Ascending aorta (tissue), 2 donors: ENCODE measurements around the gene AIFM2. TPM values are rescaled to one million over a fixed set of nuclear protein-coding genes. Genes with fewer than 3 reads are reported as not detected.

Experiments
- DNase-seq, 2 donors: peaks; one replicate each; pipeline ENCODE4 v3.0.0-alpha.2; 2019; ENCODE audit warnings: low spot score in 2 of 2
- H3K27ac ChIP-seq, 2 donors: fragments of 200-600 bp; sonication (generic); one replicate each; pipeline ENCODE4 v1.5.1; 2016 to 2017; ENCODE audit warnings: mild to moderate bottlenecking in 1 of 2
- H3K27me3 ChIP-seq: fragments of 200-600 bp; sonication (generic); one replicate; pipeline ENCODE4 v1.5.1; 2017
- H3K36me3 ChIP-seq, 2 donors: fragments of 200-600 bp; sonication (generic); one replicate each; pipeline ENCODE4 v1.5.1; 2016
- H3K4me1 ChIP-seq, 2 donors: fragments of 200-600 bp; sonication (generic); one replicate each; pipeline ENCODE4 v1.5.1; 2016 to 2017; ENCODE audit warnings: mild to moderate bottlenecking in 1 of 2
- H3K4me3 ChIP-seq, 2 donors: fragments of 200-600 bp; sonication (generic); one replicate each; pipeline ENCODE4 v1.5.1; 2016 to 2017; ENCODE audit warnings: mild to moderate bottlenecking in 1 of 2
- H3K9me3 ChIP-seq, 2 donors: fragments of 200-600 bp; sonication (generic); one replicate each; pipeline ENCODE4 v1.5.1; 2016
- intact Hi-C: fragments of 100-400 bp; cut with DNase I; formaldehyde crosslinking; loops from one replicate; pipeline ENCODE4 v1.15.1; 2023
- total RNA-seq: library from RNA; depleted of rRNA; stranded (reverse); fragments of >200 nt; gene quantifications from one replicate; pipeline ENCODE4 v1.1.0, GENCODE V29; 2016
- TF ChIP-seq, protein P1 (sequence below), 3 experiments: fragments of 200-600 bp in 2 of 3; fragments of 450-650 bp in 1 of 3; sonication (generic) in 2 of 3; IDR thresholded peaks; one replicate each; pipeline ENCODE4 v1.5.1; 2016 to 2019; ENCODE audit warnings: antibody characterized with exemption in 3 of 3, mild to moderate bottlenecking in 1 of 3, moderate library complexity in 1 of 3

The AIFM2 gene
- total RNA-seq, 1 donor from 2014 or later, result 2.9 TPM

- intact Hi-C loops, result no loop called here
- peaks cover 49 to 51% of the 10 kb centered on the region in 2 donors for H3K36me3 ChIP-seq
- H3K9me3 ChIP-seq, result no peaks in the 10 kb centered on the region
- H3K4me3 ChIP-seq, result no peak overlapping the region
- H3K4me1 ChIP-seq, result no peaks in the 10 kb centered on the region
- no peak for DNase-seq
- TF ChIP-seq, protein P1, sequence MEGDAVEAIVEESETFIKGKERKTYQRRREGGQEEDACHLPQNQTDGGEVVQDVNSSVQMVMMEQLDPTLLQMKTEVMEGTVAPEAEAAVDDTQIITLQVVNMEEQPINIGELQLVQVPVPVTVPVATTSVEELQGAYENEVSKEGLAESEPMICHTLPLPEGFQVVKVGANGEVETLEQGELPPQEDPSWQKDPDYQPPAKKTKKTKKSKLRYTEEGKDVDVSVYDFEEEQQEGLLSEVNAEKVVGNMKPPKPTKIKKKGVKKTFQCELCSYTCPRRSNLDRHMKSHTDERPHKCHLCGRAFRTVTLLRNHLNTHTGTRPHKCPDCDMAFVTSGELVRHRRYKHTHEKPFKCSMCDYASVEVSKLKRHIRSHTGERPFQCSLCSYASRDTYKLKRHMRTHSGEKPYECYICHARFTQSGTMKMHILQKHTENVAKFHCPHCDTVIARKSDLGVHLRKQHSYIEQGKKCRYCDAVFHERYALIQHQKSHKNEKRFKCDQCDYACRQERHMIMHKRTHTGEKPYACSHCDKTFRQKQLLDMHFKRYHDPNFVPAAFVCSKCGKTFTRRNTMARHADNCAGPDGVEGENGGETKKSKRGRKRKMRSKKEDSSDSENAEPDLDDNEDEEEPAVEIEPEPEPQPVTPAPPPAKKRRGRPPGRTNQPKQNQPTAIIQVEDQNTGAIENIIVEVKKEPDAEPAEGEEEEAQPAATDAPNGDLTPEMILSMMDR (IDR thresholded peaks at IDR 0.05), result no peak
- no peaks in the 10 kb centered on the region for H3K27me3 ChIP-seq
- H3K27ac ChIP-seq, result no peak overlapping the region
Observed at GRCh38 chr10:70158113-70158512, 25.5 kb upstream of the AIFM2 start.

DNA sequence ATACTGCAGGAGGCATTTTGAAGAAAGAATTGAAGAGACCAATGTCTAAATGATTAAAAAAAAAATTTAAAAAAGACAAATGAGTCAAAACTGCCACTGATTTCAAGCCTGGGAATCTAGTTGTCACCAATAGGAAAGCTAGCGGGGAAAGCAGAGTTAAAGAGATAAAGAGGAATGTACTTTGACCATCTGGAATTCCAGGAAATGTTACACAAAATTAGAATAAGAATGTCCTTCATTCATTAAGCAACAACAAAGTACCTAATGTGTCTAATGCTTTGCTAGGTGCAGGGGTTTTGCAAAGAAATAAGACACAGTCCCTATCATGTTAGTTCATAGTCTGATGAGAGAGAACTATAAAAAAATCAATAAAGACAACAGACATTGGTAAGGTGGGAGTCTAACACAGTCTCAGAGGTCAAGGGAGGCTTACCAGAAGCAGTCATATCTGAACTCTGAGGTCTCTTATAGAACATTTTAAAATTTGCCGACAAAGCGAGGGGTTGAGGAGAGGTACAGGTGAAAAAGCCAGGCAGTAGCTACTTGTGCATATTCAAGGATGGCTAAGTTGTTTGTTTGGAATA is 22.7 kb upstream of the AIFM2 start:
- Histone ChIP-seq H3K9me3 (no peaks in the 10 kb centered on the region), H3K27me3 (no peaks in the 10 kb centered on the region), H3K4me1 (no peaks in the 10 kb centered on the region), H3K36me3 (peaks cover 65 to 78% of the 10 kb centered on the region in 2 donors), H3K27ac (no peak overlapping the region), H3K4me3 (no peak overlapping the region)
- TF ChIP-seq, protein P1 (IDR thresholded peaks at IDR 0.05), result no peak
- intact Hi-C loops, result no loop called here
- no peak for DNase-seq

DNA sequence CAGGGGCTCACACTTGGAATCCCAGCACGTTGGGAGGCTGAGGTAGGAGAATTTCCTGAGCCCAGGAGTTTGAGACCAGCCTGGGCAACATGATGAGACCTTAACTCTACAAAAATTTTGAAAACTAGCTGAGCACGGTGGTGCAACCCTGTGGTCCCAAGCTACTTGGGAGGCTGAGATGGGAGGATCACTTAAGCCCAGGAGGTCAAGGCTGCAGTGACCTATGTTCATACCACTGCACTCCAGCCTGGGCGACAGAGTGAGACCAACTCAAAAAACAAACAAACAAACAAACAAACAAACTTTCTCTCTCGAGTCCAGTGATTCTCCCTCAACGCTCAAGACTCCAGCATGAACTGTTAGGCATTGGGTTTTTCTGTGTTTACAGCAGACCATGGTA is 15.9 kb upstream of the AIFM2 start:
- Histone ChIP-seq H3K36me3 (peaks cover 34 to 39% of the 10 kb centered on the region in 2 donors), H3K9me3 (no peaks in the 10 kb centered on the region), H3K27ac (no peak overlapping the region), H3K4me3 (no peak overlapping the region), H3K27me3 (no peaks in the 10 kb centered on the region), H3K4me1 (peaks cover 0 to 16% of the 10 kb centered on the region in 2 donors)
- intact Hi-C loops, result loop anchor here (5.0 kb wide), 1 partner anchor 84 kb away; the partner anchor contains the start of gene PPA1
- TF ChIP-seq, protein P1 (IDR thresholded peaks at IDR 0.05), result no peak
- no peak for DNase-seq

DNA sequence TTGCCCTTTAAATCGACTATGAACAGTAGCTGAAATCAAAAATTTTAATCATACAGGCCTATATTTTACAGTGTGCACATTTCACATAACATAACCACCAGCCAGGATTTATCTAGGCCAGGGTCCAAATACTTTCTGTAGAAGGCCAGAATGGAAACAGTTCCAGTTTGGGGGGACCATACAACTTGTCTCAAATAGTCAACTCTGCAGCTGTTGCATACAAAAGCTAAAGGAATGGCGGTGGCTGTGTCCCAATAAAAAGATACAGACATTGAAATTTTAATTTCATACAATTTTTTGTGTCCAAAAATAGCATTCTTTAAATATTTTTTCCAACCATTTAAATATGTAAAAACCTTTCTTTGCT is 14.6 kb upstream of the AIFM2 start:
- peaks cover 21 to 27% of the 10 kb centered on the region in 2 donors for H3K36me3 ChIP-seq
- intact Hi-C loops, result loop anchor here (5.0 kb wide), 1 partner anchor 85 kb away; the partner anchor contains the start of gene PPA1
- peak overlapping the region; percentile 77 to 87 for H3K27ac ChIP-seq

GRCh38 chr10:70146489-70147258 is 14.0 kb upstream of the AIFM2 start, which contains the start of gene TYSND1:
TYSND1 (minus strand) TSS chr10:70146700; CDS start chr10:70146586, 114 bp downstream.
- H3K4me3 ChIP-seq, result peak within 1 kb of the TSS; percentile 87 to 95
- H3K4me1 ChIP-seq, result peaks cover 0 to 16% of the 10 kb centered on the region in 2 donors
- H3K27ac ChIP-seq, result peak within 1 kb of the TSS; percentile 87 to 88
- intact Hi-C loops, result loop anchor here (1.0 to 5.0 kb wide), 4 partner anchors 14 to 86 kb away; partner anchors contain the start of genes AIFM2, PPA1 and SAR1A
- peaks cover 15 to 21% of the 10 kb centered on the region in 2 donors for H3K36me3 ChIP-seq
- TF ChIP-seq, protein P1 (IDR thresholded peaks at IDR 0.05), result peak; percentile 67 to 88 (median 79)
- DNase-seq, result peak; percentile 87 to 98
- H3K27me3 ChIP-seq, result no peaks in the 10 kb centered on the region
- no peaks in the 10 kb centered on the region for H3K9me3 ChIP-seq

More for the DNA sequence above, 14.6 kb upstream of the AIFM2 start:
- no peak for DNase-seq
- Histone ChIP-seq H3K9me3 (no peaks in the 10 kb centered on the region), H3K4me3 (peak overlapping the region; percentile 87 to 95), H3K4me1 (peaks cover 0 to 16% of the 10 kb centered on the region in 2 donors), H3K27me3 (no peaks in the 10 kb centered on the region)
- TF ChIP-seq, protein P1 (IDR thresholded peaks at IDR 0.05), result no peak
